DMS53 (cell line): Measurements from ENCODE around the gene UNC5CL.

Experiments used
- DNase-seq: peaks from one replicate; lab custom pipeline; 2025; lab: John Stamatoyannopoulos, UW

Gene UNC5CL, protein sequence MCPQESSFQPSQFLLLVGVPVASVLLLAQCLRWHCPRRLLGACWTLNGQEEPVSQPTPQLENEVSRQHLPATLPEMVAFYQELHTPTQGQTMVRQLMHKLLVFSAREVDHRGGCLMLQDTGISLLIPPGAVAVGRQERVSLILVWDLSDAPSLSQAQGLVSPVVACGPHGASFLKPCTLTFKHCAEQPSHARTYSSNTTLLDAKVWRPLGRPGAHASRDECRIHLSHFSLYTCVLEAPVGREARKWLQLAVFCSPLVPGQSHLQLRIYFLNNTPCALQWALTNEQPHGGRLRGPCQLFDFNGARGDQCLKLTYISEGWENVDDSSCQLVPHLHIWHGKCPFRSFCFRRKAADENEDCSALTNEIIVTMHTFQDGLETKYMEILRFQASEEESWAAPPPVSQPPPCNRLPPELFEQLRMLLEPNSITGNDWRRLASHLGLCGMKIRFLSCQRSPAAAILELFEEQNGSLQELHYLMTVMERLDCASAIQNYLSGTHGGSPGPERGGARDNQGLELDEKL

DNA sequence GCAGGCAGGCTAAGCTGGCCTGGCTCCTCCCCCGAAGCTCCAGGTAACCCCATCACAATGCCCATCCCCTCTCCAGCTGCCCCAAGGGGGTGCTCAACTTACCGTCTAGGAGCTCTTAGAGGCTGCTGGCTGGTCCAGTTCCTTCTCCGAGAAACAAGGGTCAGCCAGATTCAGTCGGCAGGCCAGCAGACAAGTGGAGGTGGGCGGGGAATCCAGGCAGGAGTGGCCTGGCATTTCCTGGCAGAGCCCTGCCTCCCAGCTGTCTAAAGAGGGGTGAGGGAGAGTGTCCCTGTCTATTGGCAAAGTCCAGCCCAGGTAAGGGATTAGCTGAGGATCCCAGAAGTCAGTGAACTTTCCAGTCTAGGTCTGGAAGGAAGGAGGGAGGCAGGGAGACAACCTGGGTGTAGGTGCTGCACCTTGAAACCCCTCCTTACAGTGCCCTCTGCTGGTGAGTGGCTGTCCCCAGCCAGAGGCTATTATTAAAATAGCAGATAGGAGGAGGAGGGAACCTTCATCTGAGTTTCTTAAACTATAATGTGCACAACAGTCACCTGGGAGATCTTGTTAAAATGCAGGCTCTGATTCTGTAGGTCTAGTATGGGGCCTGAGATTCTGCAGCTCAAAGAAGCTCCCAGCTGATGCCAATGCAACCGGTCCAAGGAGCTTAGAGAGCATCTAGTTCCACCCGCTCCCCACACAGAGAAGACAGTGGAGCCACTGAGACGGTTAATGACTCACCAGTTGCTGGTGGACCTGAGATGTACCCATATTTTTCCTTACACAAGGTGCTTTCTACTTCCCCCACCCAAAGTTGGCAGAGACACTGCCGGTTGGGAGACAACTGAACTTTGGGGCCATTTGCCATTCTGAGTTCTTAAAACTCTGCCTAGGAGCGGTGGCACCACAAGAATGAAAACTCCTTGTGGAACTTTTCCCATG, at the start of gene UNC5CL:
UNC5CL (minus strand) TSS at position 162 of the 939 bp plus-strand sequence. CDS start 4,147 bp downstream, outside the sequence.
- peak; percentile 87 for DNase-seq

DNA sequence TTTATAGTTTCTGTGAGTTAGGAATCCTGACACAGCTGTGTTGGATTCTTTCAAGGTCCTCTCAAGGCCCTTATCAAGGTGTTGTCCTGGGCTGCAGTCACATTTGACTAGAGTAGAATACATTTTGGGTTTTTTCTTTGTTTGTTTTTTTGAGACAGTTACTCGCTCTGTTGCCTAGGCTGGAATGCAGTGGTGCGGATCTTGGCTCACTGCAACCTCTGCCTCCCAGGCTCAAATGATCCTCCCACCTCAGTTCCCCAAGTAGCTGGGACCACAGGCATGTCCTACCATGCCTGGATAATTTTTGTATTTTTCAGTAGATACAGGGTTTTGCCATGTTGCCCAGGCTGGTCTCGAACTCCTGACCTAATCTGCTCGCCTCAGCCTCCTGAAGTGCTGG, 49.4 kb upstream of the UNC5CL start:
- DNase-seq = no peak

DNA sequence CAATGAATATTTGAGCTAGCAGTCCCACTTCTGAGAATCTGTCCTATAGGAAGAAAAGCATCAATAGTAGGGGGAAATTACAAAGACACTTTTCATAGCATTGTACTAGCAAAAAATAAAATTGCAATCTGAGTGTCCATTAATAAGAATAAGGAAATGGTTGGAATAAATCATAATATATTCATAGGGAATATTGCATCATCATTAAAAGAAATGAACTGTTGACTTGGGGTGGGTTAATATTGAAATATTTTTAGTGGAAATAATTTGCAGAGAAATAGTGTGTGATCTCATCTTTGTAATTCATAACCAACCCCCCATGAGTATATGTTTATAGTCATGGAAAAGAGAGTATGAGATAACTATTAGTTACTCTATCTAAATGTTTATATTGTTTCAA, 46.2 kb upstream of the UNC5CL start:
- DNase-seq = no peak

DNA sequence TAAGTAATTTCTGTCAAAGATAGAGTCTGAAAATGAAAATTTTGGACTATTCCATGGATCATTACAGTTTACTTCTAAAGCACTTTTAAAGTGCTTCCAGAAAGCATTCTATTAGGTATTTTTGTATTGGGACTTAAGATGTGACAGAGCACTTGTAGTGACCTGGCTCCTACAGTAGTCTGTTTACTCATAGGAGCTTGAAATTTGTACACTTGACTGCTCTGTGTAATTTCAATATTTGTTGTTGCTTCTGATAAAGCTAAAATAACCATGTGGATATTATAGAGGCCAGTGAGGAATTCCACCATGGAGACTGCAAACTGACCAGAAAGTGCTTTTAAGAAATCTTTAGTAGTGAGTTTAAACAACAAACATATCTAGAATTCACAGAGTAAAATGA, 44.1 kb upstream of the UNC5CL start:
- no peak for DNase-seq

DNA sequence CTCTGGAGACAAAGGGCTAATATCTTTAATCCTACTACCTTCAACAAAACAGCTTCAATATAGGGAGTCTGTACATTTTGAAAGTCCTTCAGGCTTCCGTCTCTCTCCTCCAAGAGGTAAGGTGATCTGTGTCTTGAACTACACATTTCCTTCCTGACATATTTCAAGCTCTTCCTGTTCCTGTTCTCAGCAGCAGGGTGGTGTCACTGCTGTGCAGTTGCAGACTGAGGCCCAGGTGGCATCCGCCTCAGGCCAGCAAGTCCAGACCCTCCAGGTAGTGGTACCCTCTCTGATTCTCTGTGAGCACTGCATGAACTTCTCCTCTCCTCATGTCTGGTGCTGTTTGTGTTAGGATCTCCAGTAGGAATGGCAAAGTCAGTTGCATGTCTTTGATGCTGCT, 41.6 kb upstream of the UNC5CL start:
- no peak for DNase-seq

DNA sequence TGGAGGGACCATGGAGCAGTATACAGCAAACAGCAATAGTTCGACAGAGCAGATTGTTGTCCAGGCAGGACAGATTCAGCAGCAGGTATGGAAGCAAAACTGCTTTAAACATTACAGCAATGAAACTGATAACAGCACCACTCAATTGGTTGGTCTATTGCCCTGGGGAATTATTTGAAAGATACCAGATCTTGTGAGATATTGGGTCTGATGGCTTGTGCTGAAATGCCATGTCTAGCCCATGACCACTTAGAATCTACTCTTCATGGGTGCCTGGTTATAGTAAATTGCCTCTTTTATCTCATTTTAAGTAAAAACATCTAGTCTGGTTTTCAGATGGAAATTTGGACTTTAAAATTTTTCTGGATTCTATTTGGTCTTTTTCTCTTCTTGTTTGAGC, 40.1 kb upstream of the UNC5CL start:
- no peak for DNase-seq

DNA sequence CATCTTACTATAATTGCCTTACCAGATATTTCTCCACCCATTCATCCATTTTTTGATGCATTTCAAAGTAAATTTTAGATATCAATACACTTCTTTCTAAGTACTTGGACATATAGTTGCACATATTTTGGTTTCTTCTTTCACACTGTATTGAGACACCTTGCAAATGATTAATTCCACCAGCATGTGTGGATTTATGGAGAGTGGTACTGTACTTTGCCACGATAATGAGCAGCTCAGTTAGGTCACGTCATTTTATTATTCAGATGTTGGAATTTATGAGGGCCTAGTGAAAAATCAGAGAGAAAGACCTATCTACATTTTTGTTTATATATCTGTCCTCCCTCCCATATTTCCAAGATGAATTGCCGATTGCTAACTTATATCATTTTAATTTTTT, 39.1 kb upstream of the UNC5CL start:
- DNase-seq = no peak

DNA sequence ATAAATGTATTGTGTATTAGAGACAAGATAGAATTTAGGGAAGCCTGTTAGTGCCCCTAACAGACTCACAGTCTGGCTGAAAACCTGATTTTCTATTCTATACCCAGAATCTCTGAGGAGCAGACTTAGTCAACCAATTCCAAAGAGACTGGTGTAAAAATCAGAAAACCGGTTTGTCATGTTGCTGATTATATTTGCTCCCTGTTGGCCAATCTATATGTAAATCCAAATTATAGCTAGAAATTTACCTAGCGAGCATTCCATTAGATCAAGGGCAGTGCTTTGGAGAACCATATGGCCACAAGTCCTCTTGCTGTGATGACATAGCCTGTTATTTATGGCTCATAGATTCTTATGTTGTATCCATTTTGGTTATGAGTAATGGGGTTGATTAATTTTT, 38.5 kb upstream of the UNC5CL start:
- no peak for DNase-seq

DNA sequence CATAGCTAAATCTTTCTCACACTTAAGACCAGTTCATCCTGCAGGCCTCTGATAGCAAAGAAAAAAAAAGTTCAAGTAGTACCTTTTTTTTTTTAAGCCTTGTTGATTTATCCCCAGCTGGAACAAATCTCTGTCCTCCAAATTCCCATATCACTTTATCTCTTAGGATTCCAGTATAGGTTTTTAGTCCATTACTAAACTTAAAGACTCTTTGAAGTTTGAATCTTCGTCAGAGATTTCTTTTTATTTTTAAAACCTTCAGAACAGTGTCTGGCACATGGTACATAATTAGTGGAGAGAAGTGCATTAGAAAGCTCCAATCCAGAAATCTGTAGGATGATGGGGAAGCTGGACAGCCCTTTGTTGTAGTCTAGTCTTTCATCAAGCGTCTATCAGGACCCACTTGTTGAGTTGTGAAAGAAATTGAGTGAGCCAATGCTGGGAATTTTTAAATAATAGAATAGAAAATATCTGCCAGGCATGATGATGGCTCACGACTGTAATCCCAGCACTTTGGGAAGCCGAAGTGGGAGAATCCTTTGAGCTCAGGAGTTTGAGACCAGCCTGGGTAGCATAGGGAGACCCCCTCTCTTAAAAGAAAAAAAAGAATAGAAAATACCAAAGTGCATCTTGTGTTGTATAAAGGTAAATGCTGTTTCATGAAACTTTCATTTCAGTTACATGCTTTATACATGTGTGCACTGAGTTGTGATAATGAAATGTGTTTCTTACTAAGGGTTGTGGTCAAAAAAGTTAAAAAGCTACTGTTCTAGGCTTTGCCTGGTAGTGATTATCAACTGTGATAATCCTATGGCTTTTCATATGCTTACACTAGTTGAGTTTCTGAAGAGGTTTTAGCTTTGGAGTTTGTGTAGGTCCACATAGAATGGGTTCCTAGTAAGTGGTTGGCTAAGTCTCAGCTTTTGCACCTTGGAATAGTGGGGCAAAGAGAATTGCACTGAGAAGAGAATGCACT, 36.9 kb upstream of the UNC5CL start:
- DNase-seq = no peak

DNA sequence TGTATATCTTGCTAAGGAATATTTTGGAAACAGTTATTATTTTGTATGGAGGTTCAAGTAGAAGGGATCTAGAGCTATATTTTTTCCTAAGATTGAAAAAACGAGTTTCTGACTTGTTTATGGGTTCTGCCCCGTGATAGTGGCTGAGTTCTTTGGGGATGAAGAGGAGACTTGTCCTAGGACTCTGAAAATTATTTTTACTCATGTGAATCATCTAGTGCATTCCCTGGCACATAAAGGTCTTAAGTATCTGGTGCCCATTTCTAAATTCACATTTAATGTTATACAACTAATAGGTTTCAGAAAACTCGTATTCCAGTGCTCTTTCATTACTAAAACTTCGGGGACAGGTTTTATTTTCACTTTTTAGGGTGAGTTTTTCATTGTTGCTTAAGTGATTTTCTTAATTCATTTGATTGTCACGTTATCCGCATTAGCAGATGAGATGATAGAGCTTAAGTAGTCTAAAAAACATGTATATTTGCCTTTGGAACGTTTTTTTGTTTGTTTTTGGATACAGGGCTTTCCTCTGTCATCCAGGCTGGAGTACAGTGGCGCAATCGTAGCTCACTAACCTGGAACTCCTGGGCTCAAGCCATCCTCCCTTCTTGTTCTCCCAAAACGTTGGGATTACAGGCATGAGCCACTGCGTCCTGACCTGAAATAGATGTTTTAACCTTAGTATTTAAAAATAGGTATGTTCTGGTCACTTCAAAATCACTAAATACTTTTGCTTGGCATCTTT, 35.8 kb upstream of the UNC5CL start:
- DNase-seq = peak; percentile 23

DNA sequence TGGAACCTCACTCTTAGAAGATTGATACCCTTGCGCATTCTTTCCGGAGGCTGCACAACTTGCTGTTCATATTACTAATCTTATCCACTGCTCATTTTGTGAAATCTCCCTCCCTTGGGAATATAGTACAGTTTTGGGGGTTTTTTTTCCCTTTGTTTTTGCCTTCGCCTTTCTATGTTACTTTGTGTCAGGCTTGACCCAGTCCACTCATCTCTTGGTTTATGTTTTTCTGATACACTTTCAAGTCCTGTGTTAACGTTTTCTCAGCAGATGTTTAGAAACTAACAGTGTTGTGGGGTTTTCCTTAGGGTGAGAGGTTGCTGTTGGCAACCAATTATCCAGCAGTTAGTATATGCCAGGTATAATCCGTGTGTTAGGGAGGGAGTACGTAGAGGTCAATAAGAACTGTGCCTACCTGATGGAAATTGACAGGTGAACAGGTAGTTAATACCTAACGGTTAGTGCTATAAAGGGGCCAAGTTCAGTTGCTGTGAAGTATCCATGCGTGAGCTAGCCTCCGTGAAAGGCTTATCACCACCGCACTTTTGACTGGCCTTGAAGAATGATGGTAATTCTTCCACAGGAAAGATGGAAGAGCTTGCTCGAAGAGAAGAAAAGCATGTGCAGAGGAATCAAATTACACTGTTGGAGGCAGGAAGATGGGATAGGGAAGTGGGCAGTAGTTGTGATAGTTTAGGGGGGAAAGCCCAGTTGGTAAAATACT, 35.1 kb upstream of the UNC5CL start:
- DNase-seq = peak; percentile 56

DNA sequence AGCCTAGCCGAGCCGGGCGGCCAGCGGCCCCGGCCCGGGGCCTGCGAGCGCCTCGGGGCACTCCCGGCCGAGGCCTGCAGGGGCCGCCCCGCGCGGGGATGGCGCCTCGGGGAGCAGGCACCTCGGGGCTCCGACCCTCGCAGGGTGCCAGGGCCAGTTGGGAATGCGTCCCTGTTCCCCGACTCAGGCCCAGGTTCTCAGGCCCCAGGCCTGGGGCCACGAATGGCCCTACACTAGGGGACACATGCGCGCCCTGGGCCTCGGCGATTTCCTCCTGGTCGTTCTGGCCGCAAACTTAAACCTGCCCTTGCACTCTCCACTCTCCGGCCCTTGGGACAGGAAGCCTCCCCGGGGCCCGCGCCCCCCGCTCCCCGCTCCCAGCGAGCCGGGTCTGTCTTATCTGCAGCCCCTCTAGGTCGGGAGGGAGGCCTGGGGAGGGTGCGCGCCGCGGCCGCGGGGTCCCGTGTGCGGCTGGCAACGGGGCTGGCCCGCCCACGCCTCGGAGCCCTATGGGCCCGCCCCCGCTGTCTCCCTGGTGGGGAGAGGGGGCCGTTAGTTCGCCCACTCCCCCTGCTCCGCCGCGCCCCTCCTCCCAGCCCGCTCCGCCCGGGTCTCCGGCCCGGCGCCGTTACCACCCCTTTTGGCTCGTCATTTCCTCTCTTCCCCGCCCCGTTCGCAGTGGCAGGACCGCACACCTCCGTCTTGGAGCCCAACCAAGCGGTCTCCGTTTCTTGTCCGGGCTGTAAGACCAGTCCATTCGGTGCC, 34.4 kb upstream of the UNC5CL start:
- DNase-seq = peak; percentile 93

DNA sequence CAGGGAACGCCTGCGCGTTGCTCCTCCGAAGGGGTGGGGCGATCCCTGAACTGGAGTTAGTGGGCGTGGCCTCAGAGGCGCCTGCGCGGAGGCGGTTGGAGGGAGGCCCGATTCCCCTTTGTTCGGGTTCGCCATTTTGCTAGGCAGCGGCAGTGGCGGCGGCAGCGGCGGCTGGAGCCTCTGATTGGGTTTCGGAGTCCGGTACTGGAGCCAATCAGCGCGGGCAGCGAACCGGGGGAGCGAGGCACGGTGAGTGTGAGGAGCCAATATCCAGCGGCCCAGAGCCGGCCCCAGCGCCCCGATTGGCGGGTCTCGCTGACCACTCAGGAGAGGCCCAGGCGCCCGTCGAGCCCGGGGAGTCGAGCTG, 33.8 kb upstream of the UNC5CL start, which contains the start of gene NFYA:
NFYA (plus strand) TSS at position 139 of the 367 bp plus-strand sequence. CDS start 6,116 bp downstream, outside the sequence.
- peak; percentile 100 for DNase-seq

DNA sequence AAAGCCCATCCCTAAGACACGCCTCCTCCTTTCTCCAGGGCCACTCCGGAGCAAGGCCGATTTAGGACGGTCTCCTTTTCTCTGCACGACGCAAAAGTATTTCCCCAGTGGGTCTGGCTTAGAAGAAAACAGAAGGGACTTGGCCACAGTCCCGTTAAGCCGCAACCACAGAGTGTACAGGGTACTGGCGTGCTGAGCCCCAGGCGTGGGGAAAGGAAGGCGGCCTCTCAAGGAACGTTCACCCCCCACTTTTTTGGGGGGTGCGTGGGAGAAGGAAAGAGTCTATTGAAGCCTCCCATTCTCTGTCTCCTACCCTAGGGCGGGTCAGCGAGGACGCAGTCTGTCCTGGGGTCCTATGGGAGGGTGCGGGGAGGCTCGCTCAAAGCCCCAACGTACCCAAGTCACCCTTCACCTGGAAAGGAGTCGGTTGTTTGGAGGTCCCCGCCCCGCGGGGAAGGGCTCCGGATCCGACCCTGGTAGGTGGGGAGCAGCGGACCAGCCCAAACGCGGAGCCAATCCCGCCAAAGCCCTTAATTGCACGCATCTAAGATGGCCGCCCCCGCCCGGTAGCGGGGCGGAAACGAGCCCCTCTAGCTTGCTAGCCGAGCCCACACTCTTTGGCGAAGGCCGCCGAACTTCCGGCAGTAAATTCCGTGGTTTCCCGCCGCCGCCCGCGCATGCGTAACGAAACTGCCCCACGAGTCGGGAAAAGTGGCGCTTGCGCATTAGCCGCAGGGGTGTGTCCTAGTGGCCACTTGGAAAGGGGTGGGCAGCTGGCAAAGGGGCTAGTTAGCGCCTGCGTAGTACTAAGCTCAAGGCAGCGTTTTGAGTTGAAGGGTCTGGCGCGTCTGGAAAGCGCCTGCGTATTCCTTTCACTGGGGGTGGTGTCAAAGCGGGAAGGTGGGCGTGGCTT, 33.2 kb upstream of the UNC5CL start, which contains the start of gene OARD1:
OARD1 (minus strand) TSS at position 434 of the 913 bp plus-strand sequence. CDS start 722 bp downstream, outside the sequence.
- peak; percentile 100 for DNase-seq

DNA sequence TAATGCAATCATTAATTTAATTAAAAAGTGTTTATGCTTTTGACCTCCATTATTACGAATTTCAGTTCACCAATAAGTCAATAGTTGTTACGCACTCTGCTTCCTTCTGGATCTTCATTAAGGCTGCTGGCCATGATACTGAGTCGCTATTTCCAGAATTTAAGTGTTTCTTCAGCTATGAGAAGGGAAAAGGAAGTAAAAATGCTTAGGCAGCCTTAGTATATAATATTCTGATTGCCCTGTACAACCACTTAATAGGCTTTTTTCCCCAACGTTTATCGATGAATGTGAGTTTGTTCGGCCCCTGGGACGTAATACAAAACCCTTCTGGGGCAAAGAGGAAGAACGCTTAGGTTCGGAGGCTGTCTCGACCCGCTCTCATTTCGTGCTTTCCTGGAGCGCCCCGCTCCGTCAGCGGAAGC, 32.5 kb upstream of the UNC5CL start:
- DNase-seq = no peak

DNA sequence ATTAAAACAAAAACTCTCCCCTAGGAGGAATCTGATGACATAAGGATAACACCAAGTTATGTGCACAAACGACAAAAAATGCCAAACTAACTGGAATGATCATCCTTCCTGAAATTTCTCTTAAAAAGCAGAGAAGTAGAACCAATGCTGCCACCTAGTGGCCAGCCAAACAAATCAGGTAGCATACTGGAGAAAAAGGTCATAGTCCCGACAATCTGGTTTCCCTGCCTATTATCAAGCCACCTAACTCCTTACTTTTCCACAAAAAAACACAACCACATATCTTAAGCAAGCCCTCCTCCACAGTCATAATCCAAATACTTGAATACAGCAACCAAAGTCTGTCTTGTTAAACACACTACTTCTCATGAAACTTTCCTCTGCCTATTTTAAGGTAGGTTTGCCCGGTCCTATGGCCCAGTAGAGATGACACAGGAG, 27.9 kb upstream of the UNC5CL start:
- peak; percentile 86 for DNase-seq

DNA sequence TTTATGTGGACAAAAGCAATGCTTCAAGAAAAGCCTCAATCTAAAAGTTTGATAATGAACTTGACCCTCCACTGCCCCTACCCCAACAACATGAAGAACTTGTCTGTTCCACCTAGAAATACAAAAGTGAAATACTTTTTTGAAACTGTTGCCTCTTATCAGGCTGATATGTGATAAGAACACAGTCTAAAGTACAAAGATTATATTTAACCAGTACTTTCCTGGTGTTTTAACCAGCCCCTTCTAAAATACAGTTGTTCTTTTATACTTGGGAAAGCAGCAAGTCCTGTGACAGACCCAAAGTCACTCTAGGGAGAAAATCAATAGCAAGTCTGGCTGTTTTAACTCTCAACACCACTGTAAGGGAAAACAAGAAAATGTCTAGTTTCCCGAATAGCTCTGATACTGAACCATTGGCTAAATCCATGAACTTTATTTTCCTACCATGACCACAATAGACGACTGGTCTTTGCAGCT, 26.6 kb upstream of the UNC5CL start:
- no peak for DNase-seq

DNA sequence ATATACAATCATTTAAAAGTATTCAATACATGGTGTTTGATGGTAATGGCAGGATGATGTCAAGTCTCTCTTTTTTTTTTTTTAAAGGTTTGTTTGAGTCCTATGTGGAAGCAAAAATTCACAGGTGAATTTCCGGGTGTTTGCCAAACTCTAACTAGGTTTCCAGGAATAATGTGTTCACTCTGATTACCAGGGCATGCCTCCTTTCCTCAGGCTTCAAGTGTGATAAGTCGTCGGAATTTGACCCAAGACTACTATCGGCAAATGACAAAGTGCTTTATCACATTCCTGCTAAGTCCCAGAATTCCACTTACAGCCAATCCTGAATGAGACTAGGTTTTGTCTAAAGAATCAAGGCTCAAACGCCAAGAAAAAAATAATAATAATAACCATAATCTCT, 25.8 kb upstream of the UNC5CL start:
- DNase-seq = no peak
